GM12891 (cell line): ENCODE data around the gene ADGRD2.

Source experiments
- POLR2A ChIP-seq: IDR thresholded peaks from 2 replicates; pipeline ENCODE4 v1.6.1; 2011; ENCODE audit warnings: low read depth, low read length, control low read depth
- POLR2AphosphoS5 ChIP-seq: IDR thresholded peaks from 2 replicates; pipeline ENCODE4 v1.6.1; 2011; ENCODE audit warnings: low read depth, low read length, control low read depth
- TAF1 ChIP-seq: IDR thresholded peaks from 2 replicates; pipeline ENCODE4 v1.6.1; 2011; ENCODE audit warnings: low read depth, low read length, control low read depth

GRCh38 chr9:124512806-124513204, 62.6 kb downstream of the ADGRD2 start:
- no peak for TF ChIP-seq TAF1
- no peak for TF ChIP-seq POLR2A
- TF ChIP-seq POLR2AphosphoS5, result no peak
